Mammary microvascular endothelial cell (primary cell): ENCODE measurements around the gene ALG2. TPM values are rescaled to one million over a fixed set of nuclear protein-coding genes. Genes with fewer than 3 reads are reported as not detected.

Experiments used
- total RNA-seq: library from RNA; depleted of rRNA; stranded (reverse); fragments of >200 nt; gene quantifications from 2 replicates; pipeline ENCODE4 v1.2.3, GENCODE V29; 2015

ALG2 gene
- total RNA-seq = 43.2 and 45.9 TPM in 2 replicates

GRCh38 chr9:99221621-99222415, at the start of gene ALG2, which contains the start of gene SEC61B:
ALG2 (minus strand) TSS chr9:99221942; CDS start chr9:99221894, 48 bp downstream.
SEC61B (plus strand) TSS chr9:99222282; CDS start chr9:99222364, 82 bp downstream.

Other genes starting within 250 kb of the ALG2 start
- 8.9 and 10.8 TPM in 2 replicates for gene TGFBR1, start 116.8 kb downstream of the ALG2 start, total RNA-seq
- gene SEC61B, start 340 bp upstream of the ALG2 start, total RNA-seq = 215 and 226 TPM in 2 replicates